ENCODE results near the gene TRIM34.
A peak's percentile ranks its signal among the peaks of the same experiment; 100 is the strongest.
"Not testable (repeated sequence)": the region's sequence is repeated elsewhere in the genome, so short reads cannot be mapped to it uniquely, and the experiment has no call there.

TRIM34 gene

DNA sequence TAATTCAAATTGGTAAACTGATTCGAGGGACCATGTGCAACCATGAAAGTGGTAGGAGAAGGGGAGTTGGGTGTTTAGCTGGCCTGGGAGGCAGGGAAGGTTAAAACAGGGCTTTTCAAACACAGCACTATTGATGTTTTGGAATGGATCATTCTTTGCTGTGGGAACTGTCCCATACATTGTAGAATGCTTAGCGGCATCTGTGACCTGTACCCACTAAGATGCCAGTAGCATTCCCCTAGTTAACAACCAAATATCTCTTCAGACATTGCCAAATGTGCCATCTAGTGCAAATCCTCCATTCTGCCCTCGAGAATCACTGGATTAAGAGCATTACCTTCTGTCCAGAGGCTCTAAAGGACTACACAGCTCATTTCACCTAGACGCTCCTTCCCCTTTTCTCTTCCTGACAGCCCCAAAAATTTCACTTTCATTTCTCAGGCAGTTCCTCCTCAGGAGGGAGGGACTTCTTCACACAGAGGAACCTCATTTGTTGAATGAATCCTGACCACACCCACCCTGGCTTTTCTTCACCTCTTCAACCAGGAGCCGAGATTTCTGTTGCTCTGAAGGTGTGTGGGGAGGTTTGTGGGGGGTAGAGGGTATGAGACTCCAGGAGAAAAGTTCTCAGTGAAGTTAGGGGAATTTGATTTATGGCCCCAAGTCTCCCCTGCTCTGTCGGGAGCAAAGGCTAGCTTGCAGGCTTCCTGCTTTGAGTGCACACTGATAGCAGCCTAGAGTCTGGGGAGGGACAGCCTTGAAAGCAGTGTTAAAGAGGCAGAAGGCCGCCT lies at the start of gene TRIM34:
Gene TRIM34 (plus strand): TSS at position 513 of the 791 bp plus-strand sequence. CDS start 7,331 bp downstream, outside the sequence.
- peak; percentile 40 for DNase-seq (ENCODE audit: low read depth)

DNA sequence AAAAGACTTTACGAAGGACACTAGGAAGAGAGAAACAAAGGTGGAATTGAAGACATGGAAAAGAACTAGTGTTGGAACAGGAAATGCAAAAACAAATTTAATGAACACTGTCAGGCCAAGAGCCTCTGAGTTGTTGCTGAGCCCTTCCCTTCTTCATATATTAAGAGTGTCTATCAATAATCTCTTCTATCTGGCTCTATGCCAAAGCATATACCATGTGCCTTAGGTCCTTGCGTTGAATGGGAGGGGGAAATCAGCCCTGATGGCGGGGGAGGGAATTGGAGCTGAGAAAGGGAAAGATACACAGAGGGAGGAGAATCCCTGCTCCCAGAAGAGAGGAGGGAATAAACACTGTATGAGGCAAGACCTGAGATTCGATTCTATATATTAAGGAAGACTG lies 49.6 kb upstream of the TRIM34 start:
- DNase-seq (ENCODE audit: low read depth): no peak

DNA sequence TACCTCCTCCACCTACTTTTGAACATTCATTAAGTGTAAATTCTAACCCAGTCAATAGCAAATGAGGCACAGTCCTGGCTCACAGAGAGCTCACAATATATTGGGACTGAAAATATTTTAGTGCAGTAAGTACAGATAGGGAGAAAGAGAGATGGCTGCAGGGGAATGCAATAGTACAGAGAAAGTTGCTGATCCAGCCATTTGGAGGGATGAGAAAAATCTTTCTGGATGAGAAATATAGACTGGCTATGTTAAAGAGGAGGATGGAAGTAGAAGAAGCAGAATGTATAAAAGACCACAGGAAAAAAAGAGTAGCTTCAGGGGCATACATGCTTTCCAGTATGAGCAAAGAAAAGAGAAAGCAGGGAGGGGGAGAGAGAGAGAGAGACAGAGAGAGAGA lies 47.7 kb upstream of the TRIM34 start:
- DNase-seq (ENCODE audit: low read depth): no peak

DNA sequence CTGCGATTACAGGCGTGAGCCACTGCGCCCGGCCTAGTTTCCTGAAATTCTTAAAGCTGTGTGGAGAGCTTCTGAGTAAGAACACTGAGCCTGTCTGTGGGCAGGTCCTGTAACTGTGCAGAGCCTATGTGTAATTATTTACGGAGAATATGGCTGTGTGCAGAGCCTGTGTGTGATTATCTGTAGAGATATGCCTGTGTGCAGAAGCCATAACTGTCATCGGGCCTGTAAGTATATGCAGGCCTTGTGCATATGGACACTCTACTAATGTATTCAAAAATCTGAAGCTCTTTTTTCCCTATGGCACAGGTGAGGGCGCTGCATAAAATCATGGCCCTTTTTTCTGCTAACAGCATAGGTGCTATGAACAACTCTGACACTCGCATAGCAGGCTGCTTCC lies 44.2 kb upstream of the TRIM34 start, which contains the start of gene OR52B6:
Gene OR52B6 (plus strand): TSS at position 301 of the 400 bp plus-strand sequence. CDS start 0 bp downstream, at position 301.
- DNase-seq (ENCODE audit: low read depth): no peak

GRCh38 chr11:5581014-5581413 lies 43.8 kb upstream of the TRIM34 start:
- no peak for DNase-seq (ENCODE audit: low read depth)

DNA sequence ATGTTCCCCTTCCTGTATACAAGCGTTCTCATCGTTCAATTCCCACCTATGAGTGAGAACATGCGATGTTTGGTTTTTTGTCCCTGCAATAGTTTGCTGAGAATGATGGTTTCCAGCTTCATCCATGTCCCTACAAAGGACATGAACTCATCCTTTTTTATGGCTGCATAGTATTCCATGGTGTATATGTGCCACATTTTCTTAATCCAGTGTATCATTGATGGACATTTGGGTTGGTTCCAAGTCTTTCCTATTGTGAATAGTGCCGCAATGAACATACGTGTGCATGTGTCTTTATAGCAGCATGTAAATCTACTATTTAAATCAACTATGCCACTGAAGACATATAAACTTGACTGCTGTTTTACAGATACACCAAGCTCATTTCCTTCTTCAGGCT lies 40.3 kb upstream of the TRIM34 start:
- DNase-seq (ENCODE audit: low read depth): not testable (repeated sequence)

DNA sequence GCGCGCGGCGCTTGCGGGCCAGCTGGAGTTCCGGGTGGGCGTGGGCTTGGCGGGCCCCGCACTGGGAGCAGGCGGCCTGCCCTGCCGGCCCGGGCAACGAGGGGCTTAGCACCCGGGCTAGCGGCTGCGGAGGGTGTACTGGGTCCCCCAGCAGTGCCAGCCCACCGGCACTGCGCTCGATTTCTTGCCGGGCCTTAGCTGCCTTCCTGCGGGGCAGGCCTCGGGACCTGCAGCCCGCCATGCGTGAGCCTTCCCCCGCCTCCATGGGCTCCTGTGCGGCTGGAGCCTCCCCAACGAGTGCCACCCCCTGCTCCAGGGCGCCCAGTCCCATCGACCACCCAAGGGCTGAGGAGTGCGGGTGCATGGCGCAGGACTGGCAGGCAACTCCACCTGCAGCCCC lies 34.9 kb upstream of the TRIM34 start:
- not testable (repeated sequence) for DNase-seq (ENCODE audit: low read depth)

GRCh38 chr11:5591613-5592012 lies 33.2 kb upstream of the TRIM34 start:
- no peak for DNase-seq (ENCODE audit: low read depth)

DNA sequence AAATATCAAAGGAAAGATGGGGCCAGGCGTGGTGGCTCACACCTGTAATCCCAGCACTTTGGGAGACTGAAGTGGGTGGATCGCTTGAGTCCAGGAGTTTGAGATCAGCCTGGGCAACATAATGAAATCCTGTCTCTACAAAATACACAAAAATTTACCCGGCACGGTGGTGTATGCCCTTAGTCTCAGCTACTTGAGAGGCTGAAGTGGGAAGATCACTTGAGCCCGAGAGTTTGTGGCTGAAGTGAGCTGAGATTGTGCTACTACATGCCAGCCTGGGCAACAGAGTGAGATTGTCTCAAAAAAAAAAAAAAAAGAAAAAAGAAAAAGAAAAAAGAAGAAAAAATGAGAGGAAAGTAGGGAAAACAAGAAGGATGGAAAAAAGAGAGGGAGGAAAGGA lies 32.2 kb upstream of the TRIM34 start:
- DNase-seq (ENCODE audit: low read depth): no peak

DNA sequence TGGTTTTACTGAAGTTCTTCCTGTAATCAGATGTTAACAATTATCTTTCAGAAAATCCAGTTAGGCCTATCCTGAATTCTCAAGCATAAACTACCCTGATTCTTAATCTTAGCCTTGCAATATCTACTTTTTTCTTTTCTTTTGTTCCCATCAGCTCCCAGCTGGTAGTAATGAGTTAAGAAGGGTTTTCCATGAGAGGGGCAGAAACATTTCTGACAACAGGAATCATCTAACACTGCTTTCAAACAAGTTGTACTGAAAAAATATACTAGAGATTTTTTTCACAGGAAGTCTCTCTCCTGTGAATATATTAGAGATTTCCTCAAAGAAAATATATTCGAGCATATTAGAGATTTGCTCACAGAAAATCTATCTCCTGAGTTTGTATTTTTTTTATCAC lies 31.7 kb upstream of the TRIM34 start:
- DNase-seq (ENCODE audit: low read depth): no peak

- DNase-seq (ENCODE audit: low read depth): no peak
Observed at GRCh38 chr11:5596607-5597201, 28.1 kb upstream of the TRIM34 start, which contains the start of gene TRIM6. TRIM6 (plus strand) TSS chr11:5596637; CDS start chr11:5596898, 261 bp downstream.

- no peak for DNase-seq (ENCODE audit: low read depth)
Observed at GRCh38 chr11:5597953-5598352, 26.8 kb upstream of the TRIM34 start.

GRCh38 chr11:5600374-5600851 lies 24.4 kb upstream of the TRIM34 start:
- DNase-seq (ENCODE audit: low read depth): no peak

GRCh38 chr11:5602791-5603190 lies 22.0 kb upstream of the TRIM34 start:
- DNase-seq (ENCODE audit: low read depth): not testable (repeated sequence)

- DNase-seq (ENCODE audit: low read depth): no peak
Observed at GRCh38 chr11:5603326-5603725, 21.5 kb upstream of the TRIM34 start.

DNA sequence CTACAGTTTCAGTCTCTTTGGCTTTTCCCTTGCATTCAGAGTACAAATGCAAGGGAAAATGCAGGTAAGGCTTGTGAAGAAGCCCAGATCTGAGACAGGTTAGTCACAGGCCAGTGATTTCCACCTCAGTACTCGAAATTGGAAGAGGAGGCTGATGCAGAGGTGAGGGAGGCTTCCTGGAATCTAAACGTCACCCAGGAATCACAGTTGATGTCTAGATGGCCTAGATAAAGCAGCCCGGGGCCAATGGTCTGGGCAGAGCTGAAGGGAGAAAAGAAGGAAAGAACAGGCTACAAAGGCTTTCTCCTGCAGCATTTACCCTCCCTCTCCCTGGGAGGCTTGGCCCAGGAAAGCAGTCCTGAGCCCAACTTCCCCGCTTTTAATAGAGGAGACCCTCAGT lies 19.9 kb upstream of the TRIM34 start:
- DNase-seq (ENCODE audit: low read depth): no peak

- DNase-seq (ENCODE audit: low read depth): no peak
Observed at GRCh38 chr11:5605849-5606248, 19.0 kb upstream of the TRIM34 start.

DNA sequence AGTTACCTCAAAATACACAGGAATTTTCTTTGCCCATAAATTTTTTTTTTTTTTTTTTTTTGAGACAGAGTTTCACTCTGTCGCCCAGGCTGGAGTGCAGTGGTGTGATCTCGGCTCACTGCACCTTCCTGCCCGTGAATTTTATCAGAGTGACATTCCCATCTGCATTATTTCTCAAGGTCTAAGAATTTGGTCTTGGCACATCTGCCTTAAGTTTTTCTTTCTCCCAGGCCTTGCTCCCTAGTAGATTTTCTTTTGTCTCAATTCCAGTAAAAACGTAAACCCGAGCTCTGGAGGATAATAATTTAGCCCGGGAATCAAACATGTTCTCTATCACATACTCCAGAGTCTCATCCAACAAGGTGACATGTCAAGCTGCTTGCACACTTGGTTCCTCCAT lies 16.0 kb upstream of the TRIM34 start:
- no peak for DNase-seq (ENCODE audit: low read depth)

DNA sequence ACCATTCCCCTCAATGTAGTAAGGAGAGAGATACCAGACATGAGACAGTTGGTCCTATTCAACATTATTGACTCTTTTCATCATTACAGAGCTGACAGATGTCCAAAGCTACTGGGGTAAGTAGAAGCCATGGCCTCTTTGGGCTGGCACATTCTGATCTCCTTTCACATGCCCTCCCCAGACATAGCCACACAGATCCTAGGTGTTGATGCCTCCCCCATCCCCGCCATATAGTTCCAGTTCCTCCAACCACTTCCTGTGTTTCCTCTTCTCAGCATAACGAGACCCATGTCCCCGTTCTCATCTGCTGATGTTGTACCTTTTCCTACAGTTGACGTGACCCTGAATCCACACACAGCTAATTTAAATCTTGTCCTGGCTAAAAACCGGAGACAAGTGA lies 14.4 kb upstream of the TRIM34 start:
- DNase-seq (ENCODE audit: low read depth): no peak

DNA sequence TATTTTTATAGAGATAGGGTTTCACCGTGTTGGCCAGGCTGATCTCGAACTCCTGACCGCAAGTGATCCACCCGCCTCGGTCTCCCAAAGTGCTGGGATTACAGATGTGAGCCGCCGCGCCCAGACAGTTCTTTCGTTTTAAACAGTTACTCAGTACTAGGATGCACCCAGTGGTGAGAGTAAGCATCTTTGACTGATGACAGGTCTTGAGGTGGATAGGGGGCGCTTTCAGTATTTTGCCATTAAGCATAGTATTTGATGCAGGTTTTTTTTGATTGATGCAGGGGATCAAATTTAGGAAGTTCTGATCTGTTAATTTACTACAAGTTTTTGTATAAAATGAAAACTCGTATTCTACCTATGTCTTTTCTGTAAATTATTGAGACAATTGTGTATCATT lies 13.2 kb upstream of the TRIM34 start:
- no peak for DNase-seq (ENCODE audit: low read depth)

- DNase-seq (ENCODE audit: low read depth): peak; percentile 68
Observed at GRCh38 chr11:5618807-5619206, 6.0 kb upstream of the TRIM34 start.

GRCh38 chr11:5620651-5621521 lies 3.9 kb upstream of the TRIM34 start:
- DNase-seq (ENCODE audit: low read depth): peak; percentile 47

All from HS-5 (cell line).